ENCODE results near the gene RAD21L1.
"Not testable (repeated sequence)": the region's sequence is repeated elsewhere in the genome, so short reads cannot be mapped to it uniquely, and the experiment has no call there.

RAD21L1 gene

GRCh38 chr20:1224205-1224890 lies 1.5 kb upstream of the RAD21L1 start:
- DNase-seq (ENCODE audit: extremely low read depth in 1 of 2, low read depth in 1 of 2): no peak

- DNase-seq (ENCODE audit: extremely low read depth in 1 of 2, low read depth in 1 of 2): no peak
These were observed 521 bp upstream of the RAD21L1 start for GRCh38 chr20:1225263-1225782.

- no peak for DNase-seq (ENCODE audit: extremely low read depth in 1 of 2, low read depth in 1 of 2)
These were observed 3.7 kb downstream of the RAD21L1 start for GRCh38 chr20:1229541-1229940.

DNA sequence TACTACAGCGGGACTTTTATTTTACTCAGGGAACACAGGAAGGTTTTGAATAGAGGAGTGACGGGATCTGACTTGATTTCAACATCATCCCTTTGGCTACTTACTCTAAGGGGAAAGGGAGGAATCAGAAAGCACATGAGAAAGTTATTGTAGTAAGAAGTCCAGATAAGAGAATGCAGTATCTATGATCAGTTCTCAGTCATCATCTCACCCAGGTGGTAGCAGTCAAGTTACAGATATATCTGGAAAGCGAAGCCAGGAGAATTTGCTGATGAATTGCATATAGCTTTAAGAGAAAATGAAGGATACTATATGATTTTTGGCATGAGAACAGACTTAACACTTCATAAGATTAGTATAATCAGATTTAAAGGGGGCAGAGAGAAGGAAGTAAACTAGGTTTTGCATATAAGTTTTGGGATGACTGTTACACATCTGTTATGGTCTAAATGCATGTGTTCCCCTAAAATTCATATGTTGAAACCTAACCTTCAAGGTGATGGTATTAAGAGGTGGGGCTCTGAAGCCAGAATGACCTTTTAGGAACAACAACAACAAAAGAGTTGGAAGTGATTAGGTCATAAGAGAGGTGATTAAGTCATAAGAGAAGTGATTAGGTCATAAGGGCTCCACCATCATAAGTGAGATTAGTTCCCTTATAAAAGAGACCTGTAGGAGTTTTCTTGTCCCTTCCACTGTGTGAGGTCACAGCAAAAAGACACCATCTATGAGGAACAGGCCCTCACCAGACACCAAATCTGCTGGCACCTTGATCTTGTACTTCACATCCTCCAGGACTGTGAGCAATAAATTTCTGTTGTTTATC lies 6.7 kb downstream of the RAD21L1 start:
- no peak for DNase-seq (ENCODE audit: extremely low read depth in 1 of 2, low read depth in 1 of 2)

DNA sequence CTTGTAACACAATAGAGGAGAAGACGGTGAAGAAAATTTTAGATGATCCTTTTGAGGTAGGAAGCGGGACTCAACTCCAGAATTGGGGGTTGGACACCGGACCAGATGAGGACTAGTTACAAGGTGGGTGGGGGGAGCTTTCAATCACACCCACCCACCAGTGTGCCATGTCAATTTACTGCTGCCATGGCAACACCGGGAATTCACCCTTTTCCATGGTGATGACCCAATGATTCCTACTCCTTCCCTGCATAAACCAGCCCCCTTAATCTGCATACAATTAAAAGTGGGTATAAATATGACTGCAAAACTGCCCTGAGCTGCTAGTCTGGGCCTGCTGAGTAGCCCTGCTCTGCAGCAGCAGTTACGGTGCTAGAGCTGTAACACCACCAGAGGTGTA lies 14.7 kb downstream of the RAD21L1 start:
- no peak for DNase-seq (ENCODE audit: extremely low read depth in 1 of 2, low read depth in 1 of 2)

GRCh38 chr20:1241456-1241855 lies 15.6 kb downstream of the RAD21L1 start:
- no peak for DNase-seq (ENCODE audit: extremely low read depth in 1 of 2, low read depth in 1 of 2)

DNA sequence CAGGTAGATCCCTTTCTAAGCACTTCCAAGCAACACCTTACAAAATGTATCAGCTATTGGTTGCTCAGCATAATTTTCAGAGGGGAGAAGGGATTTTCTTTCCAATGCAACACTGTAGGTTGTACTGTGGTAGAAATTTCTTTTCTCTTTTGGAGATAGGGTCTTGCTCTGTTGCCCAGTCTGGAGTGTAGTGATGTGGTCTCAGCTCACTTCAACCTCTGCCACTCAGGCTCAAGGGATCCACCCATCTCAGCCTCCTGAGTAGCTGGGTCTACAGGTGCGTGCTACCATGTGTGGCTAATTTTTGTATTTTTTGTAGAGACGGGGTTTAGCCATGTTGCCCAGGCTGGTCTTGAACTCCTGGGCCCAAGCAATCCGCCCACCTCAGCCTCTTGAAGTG lies 16.3 kb downstream of the RAD21L1 start:
- DNase-seq (ENCODE audit: extremely low read depth in 1 of 2, low read depth in 1 of 2): no peak

- no peak for DNase-seq (ENCODE audit: extremely low read depth in 1 of 2, low read depth in 1 of 2)
These were observed 16.7 kb downstream of the RAD21L1 start for GRCh38 chr20:1242530-1242929.

DNA sequence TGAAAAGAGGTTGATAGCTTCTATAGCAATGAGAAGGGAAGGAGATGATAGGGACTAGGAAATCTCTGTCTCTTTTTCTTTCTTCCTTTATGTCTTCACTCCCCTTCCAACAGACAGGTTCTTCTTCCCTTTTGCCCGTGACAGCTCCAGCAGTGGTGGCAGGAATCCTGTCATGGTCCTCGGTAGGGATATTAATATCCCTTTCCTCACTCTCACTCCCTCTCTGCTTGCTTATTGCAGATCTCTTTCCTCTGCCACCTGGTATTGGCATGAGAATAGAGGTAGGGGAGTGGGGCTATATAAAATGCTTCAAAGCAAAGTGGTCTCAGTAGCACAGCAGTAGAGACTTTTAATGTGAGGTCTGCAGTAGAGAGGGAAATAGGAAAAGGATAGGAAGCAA lies 19.7 kb downstream of the RAD21L1 start:
- no peak for DNase-seq (ENCODE audit: extremely low read depth in 1 of 2, low read depth in 1 of 2)

DNA sequence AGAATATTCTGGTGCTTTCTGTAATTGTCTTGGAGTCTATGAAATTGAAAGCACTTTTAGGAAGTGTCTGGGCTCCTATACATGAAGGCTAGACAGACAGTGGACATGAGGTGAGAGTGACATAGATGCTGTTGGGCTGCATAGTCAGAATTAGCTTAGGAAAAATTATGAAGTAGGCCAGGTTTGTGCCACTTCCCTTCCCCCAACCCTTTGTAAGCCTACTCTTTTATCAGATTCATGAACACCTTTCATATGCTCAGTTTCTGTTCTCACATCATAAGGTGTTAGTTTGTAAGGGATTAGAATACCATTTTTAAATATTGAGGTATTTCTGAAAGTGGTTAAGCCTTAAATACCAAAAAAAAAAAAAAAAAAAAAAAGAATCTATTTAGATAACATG lies 21.8 kb downstream of the RAD21L1 start:
- DNase-seq (ENCODE audit: extremely low read depth in 1 of 2, low read depth in 1 of 2): no peak

DNA sequence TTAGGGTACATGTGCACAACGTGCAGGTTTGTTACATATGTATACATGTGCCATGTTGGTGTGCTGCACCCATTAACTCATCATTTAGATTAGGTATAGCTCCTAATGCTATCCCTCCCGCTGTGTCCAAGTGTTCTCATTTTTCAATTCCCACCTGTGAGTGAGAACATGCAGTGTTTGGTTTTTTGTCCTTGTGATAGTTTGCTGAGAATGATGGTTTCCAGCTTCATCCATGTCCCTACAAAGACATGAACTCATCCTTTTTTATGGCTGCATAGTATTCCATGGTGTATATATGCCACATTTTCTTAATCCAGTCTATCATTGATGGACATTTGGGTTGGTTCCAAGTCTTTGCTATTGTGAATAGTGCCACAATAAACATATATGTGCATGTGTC lies 24.4 kb downstream of the RAD21L1 start:
- not testable (repeated sequence) for DNase-seq (ENCODE audit: extremely low read depth in 1 of 2, low read depth in 1 of 2)

DNA sequence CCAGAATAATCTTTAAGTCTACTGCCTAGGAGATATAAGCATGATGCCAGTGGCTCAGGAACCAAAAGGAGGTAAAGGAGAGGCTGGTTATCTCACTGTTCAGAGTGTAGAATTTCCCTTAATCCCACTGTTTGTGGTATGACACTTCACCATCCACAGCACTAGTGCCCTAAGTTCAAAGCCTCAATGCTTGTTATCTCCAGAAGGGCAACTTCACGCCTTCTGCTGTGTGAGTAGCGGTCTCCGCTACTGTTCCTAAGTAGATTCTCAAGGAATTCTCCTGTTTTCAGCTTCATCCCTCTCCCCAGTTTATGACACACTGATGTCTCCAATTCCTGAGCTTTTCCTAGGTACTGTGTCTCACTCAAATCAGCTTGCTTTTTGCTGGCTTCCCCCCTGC lies 26.6 kb downstream of the RAD21L1 start:
- DNase-seq (ENCODE audit: extremely low read depth in 1 of 2, low read depth in 1 of 2): no peak

GRCh38 chr20:1254254-1254653 lies 28.4 kb downstream of the RAD21L1 start:
- no peak for DNase-seq (ENCODE audit: extremely low read depth in 1 of 2, low read depth in 1 of 2)

GRCh38 chr20:1255675-1256074 lies 29.8 kb downstream of the RAD21L1 start:
- DNase-seq (ENCODE audit: extremely low read depth in 1 of 2, low read depth in 1 of 2): no peak

DNA sequence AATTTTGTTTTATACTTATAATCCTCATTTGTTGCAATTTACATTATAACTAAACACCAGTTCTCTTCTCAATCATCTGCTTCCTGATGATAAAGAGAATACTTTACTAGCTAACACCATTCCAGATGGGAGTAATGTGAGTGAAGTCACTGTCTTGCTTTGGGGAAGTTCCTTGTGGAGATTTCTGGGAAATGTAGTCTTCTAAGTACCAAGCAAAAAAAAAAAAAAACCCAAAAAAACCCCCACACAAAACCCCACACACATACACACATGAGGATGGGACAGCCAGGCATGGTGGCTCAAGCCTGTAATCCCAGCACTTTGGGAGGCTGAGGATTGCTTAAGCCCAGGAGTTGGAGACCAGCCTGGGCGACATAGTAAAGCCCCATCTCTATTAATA lies 38.0 kb downstream of the RAD21L1 start:
- no peak for DNase-seq (ENCODE audit: extremely low read depth in 1 of 2, low read depth in 1 of 2)

DNA sequence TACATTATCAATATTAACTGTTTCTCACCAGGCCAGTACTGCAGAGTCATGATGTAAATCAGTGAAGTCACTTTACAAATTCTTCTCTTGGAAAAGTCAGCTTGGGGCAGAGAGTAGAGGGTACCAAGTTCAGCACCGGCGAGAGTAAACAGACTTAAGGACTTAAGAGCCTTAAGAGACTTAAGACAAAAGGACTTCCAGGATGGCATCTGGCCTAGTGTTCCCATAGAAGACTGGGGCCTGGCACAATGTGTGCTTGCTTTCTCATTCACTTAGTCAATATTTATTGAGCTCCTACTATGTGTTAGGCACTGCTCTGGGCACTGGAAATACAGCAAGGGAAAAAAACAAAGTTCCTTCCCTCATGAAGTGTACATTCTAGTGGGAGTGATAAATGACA lies 38.9 kb downstream of the RAD21L1 start:
- DNase-seq (ENCODE audit: extremely low read depth in 1 of 2, low read depth in 1 of 2): no peak

- no peak for DNase-seq (ENCODE audit: extremely low read depth in 1 of 2, low read depth in 1 of 2)
These were observed 39.5 kb downstream of the RAD21L1 start for GRCh38 chr20:1265226-1265915.

DNA sequence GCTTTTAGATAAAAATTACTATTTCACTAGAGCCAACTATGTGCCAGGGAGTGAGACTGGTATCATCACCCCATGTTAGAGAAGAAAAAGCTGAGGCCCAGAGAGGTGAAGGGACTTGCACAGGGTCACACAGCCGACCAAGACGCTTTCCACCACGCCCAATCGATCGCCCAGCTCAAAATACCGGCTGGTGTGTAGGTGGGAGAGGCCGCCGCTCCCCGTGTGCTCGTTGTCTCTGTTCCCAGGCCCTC lies 40.0 kb downstream of the RAD21L1 start:
- no peak for DNase-seq (ENCODE audit: extremely low read depth in 1 of 2, low read depth in 1 of 2)

GRCh38 chr20:1266167-1266973 lies 40.5 kb downstream of the RAD21L1 start, which contains the start of gene SNPH:
TSS of gene SNPH (plus strand) at chr20:1266294. CDS start at chr20:1296240, 29,946 bp downstream.
- DNase-seq (ENCODE audit: extremely low read depth in 1 of 2, low read depth in 1 of 2): peak; percentile 48 to 53

DNA sequence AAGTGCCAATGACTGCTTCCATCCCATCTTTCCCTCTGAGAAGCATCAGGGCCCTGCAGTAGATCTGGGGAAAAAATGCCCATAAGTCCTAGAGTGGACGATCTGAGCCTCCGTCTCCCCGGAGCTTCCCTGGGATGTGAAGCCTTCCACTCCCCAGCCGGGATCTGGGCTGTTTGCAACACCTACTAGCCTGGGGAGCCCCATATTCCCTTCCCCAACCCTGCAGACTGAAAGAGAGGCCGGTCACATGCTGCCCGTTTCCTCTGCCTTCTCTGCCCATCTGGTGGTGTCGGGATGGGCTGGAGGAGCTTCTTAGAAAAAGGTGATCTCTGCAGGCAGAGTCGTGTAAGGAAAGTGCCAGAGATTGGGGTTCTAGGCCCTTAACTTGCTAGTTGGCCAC lies 41.3 kb downstream of the RAD21L1 start:
- no peak for DNase-seq (ENCODE audit: extremely low read depth in 1 of 2, low read depth in 1 of 2)

- DNase-seq (ENCODE audit: extremely low read depth in 1 of 2, low read depth in 1 of 2): no peak
These were observed 42.0 kb downstream of the RAD21L1 start for GRCh38 chr20:1267809-1268374.
